Neural progenitor cell (in vitro differentiated cells): ENCODE measurements around the gene MAP3K9. TPM values are rescaled to one million over a fixed set of nuclear protein-coding genes. Genes with fewer than 3 reads are reported as not detected.
A peak's percentile ranks its signal among the peaks of the same experiment; 100 is the strongest.

Source experiments
- DNase-seq: peaks from one replicate; pipeline ENCODE4 v3.0.0-alpha.2; 2016; ENCODE audit warnings: low spot score
- H2AFZ ChIP-seq: fragments of 200-600 bp; sonication (generic); replicated peaks from 2 replicates; pipeline ENCODE4 v1.6.1; 2016; ENCODE audit warnings: antibody characterized with exemption
- H3F3A ChIP-seq: fragments of 200-600 bp; sonication (generic); 2 replicates; pipeline ENCODE4 v1.6.1; 2016; ENCODE audit warnings: antibody characterized with exemption, low read depth
- H3K27ac ChIP-seq: fragments of 200-600 bp; sonication (generic); 2 replicates; pipeline ENCODE4 v1.5.1; 2016; ENCODE audit warnings: mild to moderate bottlenecking
- H3K27me3 ChIP-seq: fragments of 200-600 bp; sonication (generic); 2 replicates; pipeline ENCODE4 v1.6.1; 2016; ENCODE audit warnings: mild to moderate bottlenecking, moderate library complexity
- H3K36me3 ChIP-seq: fragments of 200-600 bp; sonication (generic); 2 replicates; pipeline ENCODE4 v1.5.1; 2016
- H3K4me1 ChIP-seq: fragments of 200-600 bp; sonication (generic); 2 replicates; pipeline ENCODE4 v1.6.1; 2016; ENCODE audit warnings: mixed run types
- H3K4me2 ChIP-seq: fragments of 200-600 bp; sonication (generic); 2 replicates; pipeline ENCODE4 v1.6.1; 2016
- H3K4me3 ChIP-seq: fragments of 200-600 bp; sonication (generic); 2 replicates; pipeline ENCODE4 v1.5.1; 2016
- H3K79me2 ChIP-seq: fragments of 200-600 bp; sonication (generic); 2 replicates; pipeline ENCODE4 v1.6.1; 2016; ENCODE audit warnings: low read depth
- H3K9ac ChIP-seq: fragments of 200-600 bp; sonication (generic); 2 replicates; pipeline ENCODE4 v1.6.1; 2016
- H3K9me3 ChIP-seq: fragments of 200-600 bp; sonication (generic); 2 replicates; pipeline ENCODE4 v1.5.1; 2016; ENCODE audit warnings: low read depth
- H4K20me1 ChIP-seq: fragments of 200-600 bp; sonication (generic); 2 replicates; pipeline ENCODE4 v1.6.1; 2016; ENCODE audit warnings: low read depth
- H3K27ac Mint-ChIP-seq: 3 replicates; pipeline ENCODE4 v1.8.0; 2021; ENCODE audit warnings: mixed read lengths
- H3K27me3 Mint-ChIP-seq: 2 replicates; pipeline ENCODE4 v1.8.0; 2022; ENCODE audit warnings: low read depth, mild to moderate bottlenecking, inconsistent platforms, moderate library complexity, mixed read lengths; ENCODE audit not compliant: insufficient read depth
- H3K36me3 Mint-ChIP-seq: 3 replicates; pipeline ENCODE4 v1.8.0; 2021; ENCODE audit warnings: mixed read lengths
- H3K4me1 Mint-ChIP-seq: 3 replicates; pipeline ENCODE4 v1.8.0; 2021; ENCODE audit warnings: mixed read lengths
- H3K4me3 Mint-ChIP-seq: 3 replicates; pipeline ENCODE4 v1.8.0; 2021; ENCODE audit warnings: mild to moderate bottlenecking, moderate library complexity, mixed read lengths
- H3K9me3 Mint-ChIP-seq: 3 replicates; pipeline ENCODE4 v1.8.0; 2020; ENCODE audit warnings: mixed read lengths
- EZH2 ChIP-seq: fragments of 200-600 bp; sonication (generic); IDR thresholded peaks from 2 replicates; pipeline ENCODE4 v1.6.1; 2017; ENCODE audit warnings: antibody characterized with exemption, mild to moderate bottlenecking, moderate library complexity
- EZH2phosphoT487 ChIP-seq: fragments of 200-600 bp; sonication (generic); IDR thresholded peaks from 2 replicates; pipeline ENCODE4 v1.6.1; 2017; ENCODE audit warnings: antibody characterized with exemption
- total RNA-seq: library from RNA; depleted of rRNA; stranded (reverse); fragments of >200 nt; gene quantifications from 2 replicates; pipeline ENCODE4 v1.2.3, GENCODE V29; 2015; ENCODE audit warnings: low replicate concordance
- TF ChIP-seq, protein P1 (sequence below): fragments of 200-600 bp; sonication (generic); IDR thresholded peaks from 2 replicates; pipeline ENCODE4 v1.5.1; 2017; ENCODE audit warnings: antibody characterized with exemption, mild to moderate bottlenecking

MAP3K9 gene
- total RNA-seq, 1 donor from 2014 or later, result 14.9 TPM

- H3K4me2 ChIP-seq, result no peak overlapping the region
- H3K9me3 ChIP-seq, result no peaks in the 10 kb centered on the region
- peaks cover 4% of the 10 kb centered on the region for H3K27me3 Mint-ChIP-seq
- H3K4me1 Mint-ChIP-seq, result no peaks in the 10 kb centered on the region
- H4K20me1 ChIP-seq, result no peaks in the 10 kb centered on the region
- no peak overlapping the region for H3K27ac ChIP-seq
- H3K79me2 ChIP-seq, result no peaks in the 10 kb centered on the region
- no peak overlapping the region for H3K4me3 Mint-ChIP-seq
- no peaks in the 10 kb centered on the region for H3K36me3 ChIP-seq
- DNase-seq, result no peak
- H2AFZ ChIP-seq, result no peak overlapping the region
- TF ChIP-seq, protein P1, sequence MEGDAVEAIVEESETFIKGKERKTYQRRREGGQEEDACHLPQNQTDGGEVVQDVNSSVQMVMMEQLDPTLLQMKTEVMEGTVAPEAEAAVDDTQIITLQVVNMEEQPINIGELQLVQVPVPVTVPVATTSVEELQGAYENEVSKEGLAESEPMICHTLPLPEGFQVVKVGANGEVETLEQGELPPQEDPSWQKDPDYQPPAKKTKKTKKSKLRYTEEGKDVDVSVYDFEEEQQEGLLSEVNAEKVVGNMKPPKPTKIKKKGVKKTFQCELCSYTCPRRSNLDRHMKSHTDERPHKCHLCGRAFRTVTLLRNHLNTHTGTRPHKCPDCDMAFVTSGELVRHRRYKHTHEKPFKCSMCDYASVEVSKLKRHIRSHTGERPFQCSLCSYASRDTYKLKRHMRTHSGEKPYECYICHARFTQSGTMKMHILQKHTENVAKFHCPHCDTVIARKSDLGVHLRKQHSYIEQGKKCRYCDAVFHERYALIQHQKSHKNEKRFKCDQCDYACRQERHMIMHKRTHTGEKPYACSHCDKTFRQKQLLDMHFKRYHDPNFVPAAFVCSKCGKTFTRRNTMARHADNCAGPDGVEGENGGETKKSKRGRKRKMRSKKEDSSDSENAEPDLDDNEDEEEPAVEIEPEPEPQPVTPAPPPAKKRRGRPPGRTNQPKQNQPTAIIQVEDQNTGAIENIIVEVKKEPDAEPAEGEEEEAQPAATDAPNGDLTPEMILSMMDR, result no peak
- TF ChIP-seq EZH2 (no peak), EZH2phosphoT487 (no peak)
- H3K27ac Mint-ChIP-seq, result no peak overlapping the region
- H3K36me3 Mint-ChIP-seq, result no peaks in the 10 kb centered on the region
- no peaks in the 10 kb centered on the region for H3K9me3 Mint-ChIP-seq
- no peaks in the 10 kb centered on the region for H3F3A ChIP-seq
- no peaks in the 10 kb centered on the region for H3K4me1 ChIP-seq
- H3K9ac ChIP-seq, result no peak overlapping the region
- H3K27me3 ChIP-seq, result no peaks in the 10 kb centered on the region
- no peak overlapping the region for H3K4me3 ChIP-seq
Observed at GRCh38 chr14:70697701-70698100, 111.6 kb downstream of the MAP3K9 start.

DNA sequence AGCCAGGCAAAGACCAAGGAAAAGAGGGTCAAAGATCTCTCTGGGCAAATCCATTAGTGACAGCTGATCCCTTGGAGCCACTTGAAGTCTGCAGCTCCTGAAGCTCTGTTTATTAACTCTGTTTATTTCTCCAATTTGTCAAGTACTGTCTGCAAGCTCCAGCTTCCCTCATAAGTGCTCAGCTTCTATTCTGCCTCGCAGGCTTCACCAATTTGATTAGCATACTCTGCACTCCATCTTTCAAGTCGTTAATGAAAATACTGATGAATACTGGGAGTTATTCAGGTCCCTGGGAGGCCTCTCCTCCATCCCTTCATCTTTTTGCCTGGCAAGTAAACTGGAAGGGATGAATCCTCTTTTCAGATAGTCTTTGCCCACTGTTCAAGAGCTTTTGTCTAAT, 113.3 kb downstream of the MAP3K9 start:
- Mint-ChIP-seq H3K9me3 (no peaks in the 10 kb centered on the region), H3K36me3 (no peaks in the 10 kb centered on the region)

DNA sequence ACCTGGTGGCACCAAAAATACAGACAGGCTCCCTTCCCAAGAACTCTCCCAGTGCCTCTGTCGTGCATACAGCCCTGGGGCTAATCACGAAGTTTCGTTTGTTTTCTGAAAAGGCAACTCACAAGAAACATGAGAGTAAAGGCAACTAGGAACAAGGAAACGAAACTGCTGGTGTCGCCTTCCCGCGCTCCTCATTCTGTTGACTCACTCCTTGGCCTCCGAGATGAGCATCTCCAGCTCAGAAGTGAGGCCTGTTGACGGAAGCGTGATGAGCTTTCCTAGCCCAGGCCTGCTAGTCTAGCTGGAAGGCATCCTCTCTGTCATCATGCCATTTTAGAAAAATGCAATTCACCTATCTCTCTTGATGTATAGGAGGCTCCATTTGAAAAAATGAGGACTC, 117.1 kb downstream of the MAP3K9 start:
- no peaks in the 10 kb centered on the region for H3K36me3 ChIP-seq
- Mint-ChIP-seq H3K9me3 (no peaks in the 10 kb centered on the region), H3K27me3 (no peaks in the 10 kb centered on the region), H3K4me3 (no peak overlapping the region), H3K27ac (no peak overlapping the region), H3K4me1 (peaks cover 2% of the 10 kb centered on the region), H3K36me3 (no peaks in the 10 kb centered on the region)
- H2AFZ ChIP-seq, result peak overlapping the region; percentile 92
- H3K27me3 ChIP-seq, result no peaks in the 10 kb centered on the region
- no peaks in the 10 kb centered on the region for H4K20me1 ChIP-seq
- TF ChIP-seq EZH2phosphoT487 (no peak), EZH2 (no peak)
- TF ChIP-seq, protein P1, result no peak
- H3K4me2 ChIP-seq, result no peak overlapping the region
- H3K4me3 ChIP-seq, result no peak overlapping the region
- DNase-seq, result no peak
- no peak overlapping the region for H3K9ac ChIP-seq
- no peaks in the 10 kb centered on the region for H3F3A ChIP-seq
- H3K27ac ChIP-seq, result no peak overlapping the region
- no peaks in the 10 kb centered on the region for H3K4me1 ChIP-seq
- no peaks in the 10 kb centered on the region for H3K79me2 ChIP-seq
- no peaks in the 10 kb centered on the region for H3K9me3 ChIP-seq

More for the DNA sequence above, 113.3 kb downstream of the MAP3K9 start:
- Mint-ChIP-seq H3K27me3 (peaks cover 4% of the 10 kb centered on the region), H3K4me1 (no peaks in the 10 kb centered on the region), H3K4me3 (no peak overlapping the region), H3K27ac (no peak overlapping the region)
- H3F3A ChIP-seq, result no peaks in the 10 kb centered on the region
- no peaks in the 10 kb centered on the region for H3K4me1 ChIP-seq
- no peaks in the 10 kb centered on the region for H4K20me1 ChIP-seq
- no peak overlapping the region for H3K4me2 ChIP-seq
- no peaks in the 10 kb centered on the region for H3K9me3 ChIP-seq
- H3K36me3 ChIP-seq, result no peaks in the 10 kb centered on the region
- no peak overlapping the region for H3K4me3 ChIP-seq
- H3K27ac ChIP-seq, result no peak overlapping the region
- no peak for DNase-seq
- no peaks in the 10 kb centered on the region for H3K79me2 ChIP-seq
- H2AFZ ChIP-seq, result no peak overlapping the region
- TF ChIP-seq, protein P1, result no peak
- TF ChIP-seq EZH2 (no peak), EZH2phosphoT487 (no peak)
- H3K9ac ChIP-seq, result no peak overlapping the region
- no peaks in the 10 kb centered on the region for H3K27me3 ChIP-seq
